Thyroid gland (tissue), 4 donors: Measurements from ENCODE around the gene DDIT3.

ENCODE experiments used
- CTCF ChIP-seq, 6 experiments: fragments of 200-600 bp in 3 of 6; fragments of 450-650 bp in 3 of 6; sonication (generic) in 3 of 6; IDR thresholded peaks; one replicate each; pipeline ENCODE4 v1.5.1; 2016 to 2019; ENCODE audit warnings: antibody characterized with exemption in 6 of 6, mild to moderate bottlenecking in 2 of 6, inconsistent platforms in 1 of 6, moderate library complexity in 1 of 6
- POLR2A ChIP-seq, 2 donors: fragments of 450-650 bp; IDR thresholded peaks; one replicate each; pipeline ENCODE4 v1.6.1; 2017; ENCODE audit warnings: antibody characterized with exemption in 2 of 2, mild to moderate bottlenecking in 2 of 2, moderate library complexity in 1 of 2

DNA sequence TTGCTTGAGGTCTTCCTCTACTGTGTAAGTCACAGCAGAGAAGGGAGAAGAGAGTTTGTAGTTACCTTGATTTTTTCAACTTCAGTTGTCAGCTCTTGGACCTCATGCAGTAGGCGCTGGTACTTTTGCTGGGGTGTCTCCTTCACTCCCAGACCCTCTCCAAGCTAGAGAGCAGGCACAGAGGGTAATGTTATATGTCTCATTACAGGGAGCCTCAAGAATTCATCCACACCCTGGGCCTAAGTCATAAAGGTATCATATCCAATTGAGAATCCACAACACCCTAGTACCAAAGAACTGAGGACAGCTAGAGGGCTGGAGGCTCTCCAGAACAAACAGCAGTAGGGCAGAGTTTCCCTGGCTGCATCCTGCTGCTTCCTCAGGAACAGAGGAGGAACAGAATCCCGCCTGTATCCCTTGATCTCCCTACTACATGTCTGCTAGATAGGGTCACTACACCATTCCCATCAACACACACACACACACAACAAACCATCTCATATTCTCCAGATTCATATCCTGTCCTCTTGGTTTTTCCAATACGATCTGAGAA lies 14.8 kb upstream of the DDIT3 start:
- TF ChIP-seq CTCF (IDR thresholded peaks at IDR 0.05) (no peak), POLR2A (IDR thresholded peaks at IDR 0.05) (no peak)
